Measurements from ENCODE around the gene BBS9. TPM values are rescaled to one million over a fixed set of nuclear protein-coding genes. Genes with fewer than 3 reads are reported as not detected.

The BBS9 gene
- total and polyA plus RNA-seq, 2 experiments from 2014 or later, result 27.2 to 66.1 TPM

- H3K27me3 Mint-ChIP-seq (ENCODE audit: insufficient read depth, low read depth, poor library complexity), result no peaks in the 10 kb centered on the region
- peaks cover 8% of the 10 kb centered on the region for H3K4me1 Mint-ChIP-seq
- no peak overlapping the region for H3K27ac ChIP-seq (ENCODE audit: low read depth)
- H3K9me2 ChIP-seq (ENCODE audit: insufficient read depth), result no peaks in the 10 kb centered on the region
- H3K9me3 Mint-ChIP-seq, result no peaks in the 10 kb centered on the region
- H3K36me3 ChIP-seq (ENCODE audit: insufficient read depth), result no peaks in the 10 kb centered on the region
- no peaks in the 10 kb centered on the region for H3F3A ChIP-seq (replicated peaks; ENCODE audit: low read depth)
- H3K4me3 Mint-ChIP-seq, result peak overlapping the region; percentile 98
- H3K36me3 Mint-ChIP-seq (ENCODE audit: low read depth), result no peaks in the 10 kb centered on the region
- H2AFZ ChIP-seq, result peak overlapping the region; percentile 99
- H4K20me1 ChIP-seq (replicated peaks; ENCODE audit: insufficient read depth), result no peaks in the 10 kb centered on the region
- DNase-seq (ENCODE audit: low spot score) (peak; percentile 18), ATAC-seq (no peak)
- no peaks in the 10 kb centered on the region for H3K79me2 ChIP-seq (replicated peaks; ENCODE audit: insufficient read depth)
- H3K4me1 ChIP-seq (ENCODE audit: insufficient read depth), result peaks cover 6% of the 10 kb centered on the region; the same call in 1 of the 2 replicates
- peak overlapping the region; percentile 76 for H3K4me3 ChIP-seq
- peak overlapping the region; percentile 91; the same call in 1 of the 2 replicates for H3K27ac Mint-ChIP-seq
- peak overlapping the region; percentile 91 for H3K4me2 ChIP-seq
- no peak for TF ChIP-seq REST (IDR thresholded peaks at IDR 0.05; ENCODE audit: unreplicated experiment)
- no peak for TF ChIP-seq POLR2AphosphoS5 (IDR thresholded peaks at IDR 0.05; ENCODE audit: low read depth)
- TF ChIP-seq CREB1 (CRISPR knock-in tag; IDR thresholded peaks at IDR 0.05; ENCODE audit: low read depth), result no peak
- TF ChIP-seq ZNF331 (CRISPR knock-in tag; IDR thresholded peaks at IDR 0.05; ENCODE audit: low read depth), result no peak
- H3K27me3 ChIP-seq (ENCODE audit: insufficient read depth), result no peaks in the 10 kb centered on the region
Observed at GRCh38 chr7:33130184-33130583, 820 bp downstream of the BBS9 start.

DNA sequence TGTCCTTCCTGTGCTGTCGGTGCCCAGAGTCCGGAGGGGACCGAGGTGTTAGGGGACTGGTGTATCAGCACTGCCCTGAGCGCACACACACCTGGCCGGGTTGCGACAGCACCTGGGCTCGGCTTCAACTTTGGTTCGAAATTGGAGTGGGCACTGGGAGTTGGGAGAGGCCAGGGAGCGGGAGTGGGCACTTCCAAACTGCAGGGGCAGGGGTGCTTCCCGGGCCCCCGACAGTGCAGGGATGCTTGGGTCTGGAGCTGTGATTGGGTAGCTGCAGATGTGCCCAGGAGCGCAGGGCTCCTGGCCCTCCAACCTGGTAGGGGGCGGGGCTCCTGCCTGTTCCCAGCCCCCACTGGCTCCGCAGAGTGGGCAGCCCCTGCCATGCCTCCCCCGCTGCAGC, 7.7 kb downstream of the BBS9 start:
- no peak for TF ChIP-seq STAT1 (IDR thresholded peaks at IDR 0.05; ENCODE audit: unreplicated experiment)
- TF ChIP-seq JUNB (IDR thresholded peaks at IDR 0.05; ENCODE audit: unreplicated experiment), result no peak
- TF ChIP-seq, protein P1, sequence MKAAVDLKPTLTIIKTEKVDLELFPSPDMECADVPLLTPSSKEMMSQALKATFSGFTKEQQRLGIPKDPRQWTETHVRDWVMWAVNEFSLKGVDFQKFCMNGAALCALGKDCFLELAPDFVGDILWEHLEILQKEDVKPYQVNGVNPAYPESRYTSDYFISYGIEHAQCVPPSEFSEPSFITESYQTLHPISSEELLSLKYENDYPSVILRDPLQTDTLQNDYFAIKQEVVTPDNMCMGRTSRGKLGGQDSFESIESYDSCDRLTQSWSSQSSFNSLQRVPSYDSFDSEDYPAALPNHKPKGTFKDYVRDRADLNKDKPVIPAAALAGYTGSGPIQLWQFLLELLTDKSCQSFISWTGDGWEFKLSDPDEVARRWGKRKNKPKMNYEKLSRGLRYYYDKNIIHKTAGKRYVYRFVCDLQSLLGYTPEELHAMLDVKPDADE (IDR thresholded peaks at IDR 0.05), result no peak
- TF ChIP-seq ZNF114 (CRISPR knock-in tag; IDR thresholded peaks at IDR 0.05), result no peak
- peak; percentile 94 for ATAC-seq
- H3K79me2 ChIP-seq (replicated peaks; ENCODE audit: insufficient read depth), result no peaks in the 10 kb centered on the region

More for the DNA sequence above, 7.7 kb downstream of the BBS9 start:
- no peak overlapping the region for H3K4me3 ChIP-seq
- H3K27ac Mint-ChIP-seq, result no peak overlapping the region
- H3K4me2 ChIP-seq, result no peak overlapping the region
- no peaks in the 10 kb centered on the region for H3K4me1 ChIP-seq (ENCODE audit: insufficient read depth)
- H3K4me1 Mint-ChIP-seq, result peaks cover 2% of the 10 kb centered on the region; the same call in 1 of the 3 replicates
- peaks cover 8% of the 10 kb centered on the region for H3K27me3 Mint-ChIP-seq (ENCODE audit: insufficient read depth, low read depth, poor library complexity)
- no peaks in the 10 kb centered on the region for H3K36me3 ChIP-seq (ENCODE audit: insufficient read depth)
- H3K9me2 ChIP-seq (ENCODE audit: insufficient read depth), result no peaks in the 10 kb centered on the region
- H3K4me3 Mint-ChIP-seq, result no peak overlapping the region
- no peaks in the 10 kb centered on the region for H3K27me3 ChIP-seq (ENCODE audit: insufficient read depth)
- no peaks in the 10 kb centered on the region for H3K36me3 Mint-ChIP-seq (ENCODE audit: low read depth)
- no peak overlapping the region for H3K27ac ChIP-seq (ENCODE audit: low read depth)
- H2AFZ ChIP-seq, result no peak overlapping the region
- H4K20me1 ChIP-seq (replicated peaks; ENCODE audit: insufficient read depth), result no peaks in the 10 kb centered on the region
- no peaks in the 10 kb centered on the region for H3F3A ChIP-seq (replicated peaks; ENCODE audit: low read depth)
- peaks cover 3% of the 10 kb centered on the region; the same call in 1 of the 3 replicates for H3K9me3 Mint-ChIP-seq
- DNase-seq (ENCODE audit: low spot score), result peak; percentile 51

Data from GM23338 (cell line).